MCF 10A (cell line): Measurements from ENCODE around the gene TMCC1. TPM values are rescaled to one million over a fixed set of nuclear protein-coding genes. Genes with fewer than 3 reads are reported as not detected.
"Not testable (repeated sequence)": the region's sequence is repeated elsewhere in the genome, so short reads cannot be mapped to it uniquely, and the experiment has no call there.

Experiments
- BruUV-seq: library from RNA; stranded (reverse); fragments of 400-500 nt; replicated peaks from 2 replicates; lab custom pipeline; 2021; lab: Mats Ljungman, UMichigan
- CTCF ChIA-PET: fragments of 300-600 bp; sonication (Branson Sonifier 250); formaldehyde crosslinking; extraction: SDS; loops from one replicate; lab custom pipeline; 2021; ENCODE audit warnings: antibody characterized with exemption, inconsistent platforms; lab: Yijun Ruan, JAX
- POLR2A ChIA-PET: fragments of 300-600, 350-650 bp; sonication (Branson Sonifier 250); formaldehyde crosslinking; extraction: SDS; loops from one replicate; lab custom pipeline; 2020; ENCODE audit warnings: antibody characterized with exemption, inconsistent platforms; lab: Yijun Ruan, JAX
- DNase-seq: peaks from one replicate; pipeline ENCODE4 v3.0.0-alpha.2; 2018; ENCODE audit not compliant: unreplicated experiment
- H3K27ac Mint-ChIP-seq: one replicate; pipeline ENCODE4 v1.8.0; 2022; ENCODE audit warnings: mild to moderate bottlenecking, low read depth, mixed read lengths; ENCODE audit not compliant: unreplicated experiment
- H3K27me3 Mint-ChIP-seq: one replicate; pipeline ENCODE4 v1.8.0; 2022; ENCODE audit warnings: mixed read lengths; ENCODE audit not compliant: insufficient read depth, unreplicated experiment
- H3K36me3 Mint-ChIP-seq: one replicate; pipeline ENCODE4 v1.8.0; 2022; ENCODE audit warnings: mild to moderate bottlenecking, moderate library complexity, mixed read lengths; ENCODE audit not compliant: insufficient read depth, unreplicated experiment
- H3K4me1 Mint-ChIP-seq: one replicate; pipeline ENCODE4 v1.8.0; 2022; ENCODE audit warnings: mixed read lengths; ENCODE audit not compliant: insufficient read depth, unreplicated experiment
- H3K4me3 Mint-ChIP-seq: one replicate; pipeline ENCODE4 v1.8.0; 2022; ENCODE audit warnings: mild to moderate bottlenecking, moderate library complexity, mixed read lengths; ENCODE audit not compliant: unreplicated experiment
- H3K9me3 Mint-ChIP-seq: one replicate; pipeline ENCODE4 v1.8.0; 2022; ENCODE audit warnings: mixed read lengths; ENCODE audit not compliant: unreplicated experiment
- intact Hi-C: fragments of 100-400 bp; cut with micrococcal nuclease; formaldehyde crosslinking; loops from 2 replicates; pipeline ENCODE4 v1.14.1; 2022
- total RNA-seq: library from RNA; stranded (reverse); gene quantifications from 2 replicates; pipeline ENCODE4 v1.2.3, GENCODE V29; 2022
- TF ChIP-seq, protein P1 (sequence below): fragments of 200-600 bp; IDR thresholded peaks from one replicate; pipeline ENCODE4 v1.8.0; 2022; ENCODE audit warnings: antibody characterized with exemption, mild to moderate bottlenecking; ENCODE audit not compliant: unreplicated experiment

TMCC1 gene
- total RNA-seq, 1 experiment from 2014 or later = 31.2 TPM

DNA sequence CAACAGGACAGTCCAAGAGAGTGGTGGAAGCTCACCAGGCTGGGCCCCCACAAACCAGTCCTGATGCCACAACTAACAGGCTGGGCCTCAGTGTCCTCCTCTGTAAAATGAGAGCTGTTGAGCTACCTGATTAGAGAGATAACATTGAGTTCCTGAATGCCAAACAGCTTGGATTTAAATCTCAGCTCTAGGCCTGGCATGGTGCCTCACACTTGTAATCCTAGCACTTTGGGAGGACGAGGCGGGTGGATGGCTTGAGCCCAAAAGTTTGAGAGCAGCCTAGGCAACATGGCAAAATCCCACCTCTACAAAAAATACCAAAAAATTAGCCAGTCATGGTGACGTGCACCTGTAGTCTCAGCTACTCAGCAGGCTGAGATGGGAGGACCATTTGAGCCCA is 20.1 kb upstream of the TMCC1 start:
- intact Hi-C loops = no loop called here
- H3K36me3 Mint-ChIP-seq = peaks cover 6% of the 10 kb centered on the region
- CTCF ChIA-PET = interaction anchor here (0.7 to 1.5 kb wide), 4 partner anchors 10 to 89 kb away, joined by 3 to 4 read pairs (median 4); no protein-coding TSS in a partner anchor
- no TSS peak for BruUV-seq
- H3K27ac Mint-ChIP-seq = no peak overlapping the region
- no peaks in the 10 kb centered on the region for H3K27me3 Mint-ChIP-seq
- TF ChIP-seq, protein P1, sequence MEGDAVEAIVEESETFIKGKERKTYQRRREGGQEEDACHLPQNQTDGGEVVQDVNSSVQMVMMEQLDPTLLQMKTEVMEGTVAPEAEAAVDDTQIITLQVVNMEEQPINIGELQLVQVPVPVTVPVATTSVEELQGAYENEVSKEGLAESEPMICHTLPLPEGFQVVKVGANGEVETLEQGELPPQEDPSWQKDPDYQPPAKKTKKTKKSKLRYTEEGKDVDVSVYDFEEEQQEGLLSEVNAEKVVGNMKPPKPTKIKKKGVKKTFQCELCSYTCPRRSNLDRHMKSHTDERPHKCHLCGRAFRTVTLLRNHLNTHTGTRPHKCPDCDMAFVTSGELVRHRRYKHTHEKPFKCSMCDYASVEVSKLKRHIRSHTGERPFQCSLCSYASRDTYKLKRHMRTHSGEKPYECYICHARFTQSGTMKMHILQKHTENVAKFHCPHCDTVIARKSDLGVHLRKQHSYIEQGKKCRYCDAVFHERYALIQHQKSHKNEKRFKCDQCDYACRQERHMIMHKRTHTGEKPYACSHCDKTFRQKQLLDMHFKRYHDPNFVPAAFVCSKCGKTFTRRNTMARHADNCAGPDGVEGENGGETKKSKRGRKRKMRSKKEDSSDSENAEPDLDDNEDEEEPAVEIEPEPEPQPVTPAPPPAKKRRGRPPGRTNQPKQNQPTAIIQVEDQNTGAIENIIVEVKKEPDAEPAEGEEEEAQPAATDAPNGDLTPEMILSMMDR = no peak
- peaks cover 20% of the 10 kb centered on the region for H3K9me3 Mint-ChIP-seq
- no peak for DNase-seq
- H3K4me3 Mint-ChIP-seq = no peak overlapping the region
- H3K4me1 Mint-ChIP-seq = no peaks in the 10 kb centered on the region
- POLR2A ChIA-PET = no interaction called here

DNA sequence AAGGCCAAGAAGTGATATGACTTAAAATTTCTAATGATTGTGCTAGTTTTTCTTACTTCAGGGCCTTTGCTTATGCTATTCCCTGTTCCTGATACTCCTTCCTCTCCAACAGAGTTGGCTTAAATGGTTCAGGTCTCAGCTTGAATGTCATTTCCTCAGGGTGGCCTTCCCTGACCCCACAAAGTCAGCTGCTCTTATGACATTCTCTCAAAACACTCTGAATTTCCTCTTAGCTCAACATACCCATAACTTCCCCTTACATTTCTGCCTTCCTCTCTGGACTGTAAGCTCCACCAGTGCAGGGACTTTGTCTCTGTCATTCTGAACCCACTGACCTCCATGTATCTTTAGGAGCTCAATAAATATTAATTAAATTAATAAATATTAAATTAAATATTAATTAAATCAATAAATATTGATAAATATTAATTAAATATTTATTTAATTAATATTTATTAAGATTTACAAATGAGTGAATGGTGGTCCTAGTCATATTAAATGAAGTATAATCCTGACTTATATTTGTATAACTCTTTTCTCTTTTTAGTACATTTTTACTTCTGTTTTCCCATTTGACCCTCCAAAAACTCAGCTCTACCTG is 17.9 kb upstream of the TMCC1 start:
- DNase-seq = no peak
- no peaks in the 10 kb centered on the region for H3K36me3 Mint-ChIP-seq
- H3K9me3 Mint-ChIP-seq = peaks cover 11% of the 10 kb centered on the region
- H3K27ac Mint-ChIP-seq = no peak overlapping the region
- intact Hi-C loops = no loop called here
- H3K27me3 Mint-ChIP-seq = no peaks in the 10 kb centered on the region
- no peaks in the 10 kb centered on the region for H3K4me1 Mint-ChIP-seq
- no peak overlapping the region for H3K4me3 Mint-ChIP-seq
- POLR2A ChIA-PET = no interaction called here
- TF ChIP-seq, protein P1 = no peak
- no TSS peak for BruUV-seq
- CTCF ChIA-PET = interaction anchor here (0.6 to 1.5 kb wide), 2 partner anchors 18 to 23 kb away, joined by 3 to 4 read pairs; no protein-coding TSS in a partner anchor

DNA sequence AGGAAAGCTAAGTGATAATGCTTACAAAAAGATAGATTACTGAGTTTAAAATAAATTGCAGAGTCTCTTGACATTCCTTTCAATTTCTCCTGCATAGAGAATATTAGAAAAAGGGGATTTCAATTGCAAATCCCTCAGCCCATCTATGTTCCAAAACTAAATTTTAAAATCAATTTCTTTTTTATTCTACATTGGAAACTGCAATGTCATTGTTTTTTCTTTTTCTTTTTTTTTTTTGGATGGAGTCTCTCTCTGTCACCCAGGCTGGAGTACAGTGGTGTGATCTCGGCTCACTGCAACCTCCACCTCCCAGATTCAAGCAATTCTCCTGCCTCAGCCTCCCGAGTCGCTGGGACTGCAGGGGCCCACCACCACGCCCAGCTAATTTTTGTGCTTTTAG is 15.7 kb upstream of the TMCC1 start:
- ChIA-PET POLR2A (interaction anchor here (0.6 to 2.2 kb wide), 3 partner anchors 15 to 25 kb away, joined by 3 to 10 read pairs (median 4); partner anchors contain the start of gene TMCC1), CTCF (interaction anchor here (0.5 kb wide), 1 partner anchor 27 kb away, joined by 3 read pairs; no protein-coding TSS in a partner anchor)
- intact Hi-C loops, H3K36me3 Mint-ChIP-seq, DNase-seq, H3K4me1 Mint-ChIP-seq, BruUV-seq, H3K27ac Mint-ChIP-seq, H3K9me3 Mint-ChIP-seq, H3K4me3 Mint-ChIP-seq, H3K27me3 Mint-ChIP-seq: not testable (repeated sequence)

DNA sequence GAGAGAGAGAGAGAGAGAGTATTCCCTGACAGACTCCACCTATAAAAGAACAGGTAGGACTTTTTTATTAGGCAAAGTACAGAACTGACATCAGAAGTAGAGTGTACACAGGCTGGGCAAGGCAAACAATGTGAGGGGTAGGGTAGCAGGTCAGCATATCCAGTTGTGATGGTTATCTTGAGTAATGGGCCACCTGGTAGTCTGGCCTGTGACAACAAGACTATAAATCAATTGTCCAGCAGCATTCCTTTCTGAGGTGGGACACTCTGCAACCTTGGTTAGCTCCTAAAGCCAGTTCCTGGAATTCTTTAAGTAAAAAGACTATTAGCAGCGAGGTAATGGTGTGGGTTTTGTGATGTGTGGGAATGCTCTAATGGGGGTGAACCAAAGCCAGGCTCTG is 14.9 kb upstream of the TMCC1 start:
- H3K4me3 Mint-ChIP-seq = no peak overlapping the region

DNA sequence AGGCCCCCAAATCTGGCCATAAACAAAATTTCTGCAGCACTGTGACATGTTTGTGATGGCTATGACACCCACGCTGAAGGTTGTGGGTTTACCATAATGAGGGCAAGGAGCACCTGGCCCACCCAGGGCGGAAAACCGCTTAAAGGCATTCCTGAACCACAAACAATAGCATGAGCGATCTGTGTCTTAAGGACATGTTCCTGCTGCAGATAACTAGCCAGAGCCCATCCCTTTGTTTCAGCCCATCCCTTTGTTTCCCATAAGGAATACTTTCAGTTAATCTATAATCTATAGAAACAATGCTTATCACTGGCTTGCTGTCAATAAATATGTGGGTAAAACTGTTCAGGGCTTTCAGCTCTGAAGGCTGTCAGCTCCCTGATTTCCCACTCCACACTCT is 7.8 kb upstream of the TMCC1 start:
- BruUV-seq, CTCF ChIA-PET, H3K27ac Mint-ChIP-seq, POLR2A ChIA-PET, H3K27me3 Mint-ChIP-seq, H3K4me1 Mint-ChIP-seq, H3K4me3 Mint-ChIP-seq, intact Hi-C loops, H3K36me3 Mint-ChIP-seq, DNase-seq: not testable (repeated sequence)
- H3K9me3 Mint-ChIP-seq = peaks cover 15% of the 10 kb centered on the region

More for the DNA sequence above, 14.9 kb upstream of the TMCC1 start:
- intact Hi-C loops = no loop called here
- TF ChIP-seq, protein P1 = no peak
- ChIA-PET CTCF (no interaction called here), POLR2A (interaction anchor here (2.2 kb wide), 1 partner anchor 14 kb away, joined by 10 read pairs; the partner anchor contains the start of gene TMCC1)
- no peaks in the 10 kb centered on the region for H3K27me3 Mint-ChIP-seq
- H3K27ac Mint-ChIP-seq = no peak overlapping the region
- peaks cover 8% of the 10 kb centered on the region for H3K9me3 Mint-ChIP-seq
- no peak for DNase-seq
- no peaks in the 10 kb centered on the region for H3K4me1 Mint-ChIP-seq
- H3K36me3 Mint-ChIP-seq = no peaks in the 10 kb centered on the region
- no TSS peak for BruUV-seq
